Heart left ventricle (tissue), 16 donors: ENCODE measurements around the gene PLCH1. TPM values are rescaled to one million over a fixed set of nuclear protein-coding genes. Genes with fewer than 3 reads are reported as not detected.

ENCODE experiments used
- ATAC-seq, 4 donors: fragments of 200-7000 bp; cut with Tn5 transposase; one replicate each; pipeline ENCODE4 v1.9.1; 2020 to 2022; ENCODE audit warnings: moderate library complexity in 4 of 4, mild to moderate bottlenecking in 3 of 4, moderate number of reproducible peaks in 1 of 4
- DNase-seq, 5 donors: peaks; one replicate each; pipeline ENCODE4 v3.0.0-alpha.2; 2020
- H3K27ac ChIP-seq, 12 donors: fragments of 200-600 bp; sonication (generic) in 4 of 12; one replicate each; pipeline versions ENCODE4 v1.5.0 to v1.8.0; 2016 to 2022; ENCODE audit warnings: mild to moderate bottlenecking in 2 of 12
- H3K27me3 ChIP-seq, 9 donors: fragments of 200-600 bp; sonication (generic) in 2 of 9; one replicate each; pipeline versions ENCODE4 v1.5.1 to v1.8.0; 2016 to 2022; ENCODE audit warnings: mild to moderate bottlenecking in 3 of 9
- H3K36me3 ChIP-seq, 9 donors: fragments of 200-600 bp; sonication (generic) in 2 of 9; one replicate each; pipeline versions ENCODE4 v1.5.0 to v1.8.0; 2018 to 2022; ENCODE audit warnings: mild to moderate bottlenecking in 2 of 9
- H3K4me1 ChIP-seq, 12 donors: fragments of 200-600 bp; sonication (generic) in 4 of 12; one replicate each; pipeline versions ENCODE4 v1.5.0 to v1.8.0; 2016 to 2022; ENCODE audit warnings: mild to moderate bottlenecking in 3 of 12
- H3K4me3 ChIP-seq, 12 donors: fragments of 200-600 bp; sonication (generic) in 4 of 12; one replicate each; pipeline versions ENCODE4 v1.5.0 to v1.8.0; 2017 to 2022; ENCODE audit warnings: mild to moderate bottlenecking in 9 of 12, moderate library complexity in 4 of 12
- H3K9me3 ChIP-seq, 12 donors: fragments of 200-600 bp; sonication (generic) in 4 of 12; one replicate each; pipeline versions ENCODE4 v1.5.0 to v1.8.0; 2016 to 2022; ENCODE audit warnings: mild to moderate bottlenecking in 1 of 12
- CTCF ChIP-seq, 12 donors: fragments of 200-600 bp; sonication (generic) in 4 of 12; IDR thresholded peaks; one replicate each; pipeline versions ENCODE4 v1.5.0 to v1.8.0; 2018 to 2022; ENCODE audit warnings: antibody characterized with exemption in 12 of 12, mild to moderate bottlenecking in 5 of 12
- POLR2A ChIP-seq, 2 donors: fragments of 450-650 bp; IDR thresholded peaks; one replicate each; pipeline ENCODE4 v1.6.1; 2017; ENCODE audit warnings: antibody characterized with exemption in 2 of 2, mild to moderate bottlenecking in 2 of 2, moderate library complexity in 2 of 2
- WGBS, 4 donors: extraction: QIAGEN DNeasy Blood & Tissue Kit in 2 of 4; methylation state at CpG; one replicate each; pipeline versions ENCODE4 v1.1.5 to v1.1.7; 2013 to 2018; 5-methylcytosine and 5-hydroxymethylcytosine counted together
- intact Hi-C, 10 donors: fragments of 100-400 bp; cut with DNase I; formaldehyde crosslinking; loops; one replicate each; pipeline versions ENCODE4 v1.11.1 to v1.14.2; 2022
- polyA plus RNA-seq, 2 donors: library from polyadenylated mRNA; stranded (reverse); fragments of 200-250 nt; gene quantifications; one replicate each; pipeline ENCODE4 v1.2.3, GENCODE V29; 2013
- total RNA-seq, 9 donors: library from RNA; depleted of rRNA in 2 of 9; stranded (reverse); fragments of >200 nt in 2 of 9; fragmentation: NEBNext Ultra II Directional in 3 of 9; extraction: Animal tissue kit (Norgen Biotek cat#: 25700) in 3 of 9; gene quantifications; one replicate each; pipeline versions ENCODE4 v1.1.0 to v1.2.4, GENCODE V29; 2016 to 2023
- donor health status: ischemic (EF 13 %, LVEDD 7.1; RV severe dilation, severe dysfunction).
- donor health status: healthy with polysubstance abuse.
- donor health status: DM: no; HTN: yes; CAD: no.
- donor health status: DM: no; HTN: no; CAD: no.
- donor health status: ischemic (EF 25% LVEDD 6.9; RV normal size, moderate dysfunction).
- donor health status: ischemic (EF 25% LVEDD 5.7; RV mildly dilated, moderate dysfunction).
- donor health status: healthy.
- donor health status: DM: yes; HTN: yes; CAD: no.
- donor health status: ischemic (EF 35%, LVEDD 5.7; RV mildly dilated, moderate dysfunction).
- donor health status: nonischemic (EF 11% LVEDD 7.7; RV severe dilation, severe dysfunction).
- donor health status: DM: yes; HTN: yes; CAD: no.
- donor health status: PGD.
- donor health status: ischemic (EF 29% LVEDD 5.4; RV normal size, mild dysfunction).
- donor health status: nonischemic (EF 23%, LVEDD 6.1; RV moderate dilation, normal function).

Gene PLCH1
- total and polyA plus RNA-seq, 11 donors, result 0.07 to 2.7 (median 0.23) TPM

- no peak for ATAC-seq
- TF ChIP-seq CTCF (IDR thresholded peaks at IDR 0.05), result no peak
- no peak for TF ChIP-seq POLR2A (IDR thresholded peaks at IDR 0.05)
- DNase-seq, result no peak
- Histone ChIP-seq H3K4me1 (no peaks in the 10 kb centered on the region), H3K9me3 (no peaks in the 10 kb centered on the region), H3K4me3 (no peak overlapping the region), H3K27ac (no peak overlapping the region), H3K27me3 (no peaks in the 10 kb centered on the region), H3K36me3 (no peaks in the 10 kb centered on the region)
- 71 to 79% (median 76%) methylated on average over 2 of the region's 2 CpGs for WGBS, 4 donors
- intact Hi-C loops, result loop anchor here in 1 of 10 donors (10.0 kb wide), 1 partner anchor 929 kb away; no protein-coding TSS in a partner anchor
Measured at GRCh38 chr3:155683344-155683720, 61.5 kb downstream of the PLCH1 start.

- H3K9me3 ChIP-seq, result no peaks in the 10 kb centered on the region
- no peaks in the 10 kb centered on the region for H3K36me3 ChIP-seq
- intact Hi-C loops, result loop anchor here in 1 of 10 donors (10.0 kb wide), 1 partner anchor 928 kb away; no protein-coding TSS in a partner anchor
- no peak for TF ChIP-seq CTCF (IDR thresholded peaks at IDR 0.05)
- no peak for TF ChIP-seq POLR2A (IDR thresholded peaks at IDR 0.05)
- DNase-seq, result no peak
- 68 to 76% (median 74%) methylated on average over 3 of the region's 3 CpGs for WGBS, 4 donors
- ATAC-seq, result no peak
- H3K4me1 ChIP-seq, result no peaks in the 10 kb centered on the region
- H3K27ac ChIP-seq, result no peak overlapping the region
- H3K27me3 ChIP-seq, result no peaks in the 10 kb centered on the region
- no peak overlapping the region for H3K4me3 ChIP-seq
Measured at GRCh38 chr3:155682426-155683343, 62.2 kb downstream of the PLCH1 start.

- TF ChIP-seq CTCF (IDR thresholded peaks at IDR 0.05), result no peak
- TF ChIP-seq POLR2A (IDR thresholded peaks at IDR 0.05), result no peak
- H3K4me1 ChIP-seq, result peaks cover 0 to 7% (median 0%) of the 10 kb centered on the region in 12 donors
- no peaks in the 10 kb centered on the region for H3K27me3 ChIP-seq
- peak overlapping the region in 1 of 12 donors; percentile 3 for H3K27ac ChIP-seq
- ATAC-seq (peak; percentile 57 to 74 (median 70)), DNase-seq (peak in 2 of 5 donors; percentile 28 to 41)
- no peaks in the 10 kb centered on the region for H3K9me3 ChIP-seq
- 17 to 34% (median 30%) methylated on average over 14 of the region's 14 CpGs for WGBS, 4 donors
- H3K36me3 ChIP-seq, result no peaks in the 10 kb centered on the region
- H3K4me3 ChIP-seq, result peak overlapping the region in 10 of 12 donors; percentile 6 to 57 (median 34)
- intact Hi-C loops, result no loop called here
Measured at GRCh38 chr3:155676252-155676981, 68.5 kb downstream of the PLCH1 start.

GRCh38 chr3:155675094-155675493, 69.8 kb downstream of the PLCH1 start:
- peaks cover 0 to 7% (median 0%) of the 10 kb centered on the region in 12 donors for H3K4me1 ChIP-seq
- DNase-seq (no peak), ATAC-seq (no peak)
- H3K4me3 ChIP-seq, result peak overlapping the region in 1 of 12 donors; percentile 2
- no peaks in the 10 kb centered on the region for H3K9me3 ChIP-seq
- no peak overlapping the region for H3K27ac ChIP-seq
- intact Hi-C loops, result no loop called here
- TF ChIP-seq POLR2A (IDR thresholded peaks at IDR 0.05), result no peak
- no peak for TF ChIP-seq CTCF (IDR thresholded peaks at IDR 0.05)
- 80 to 90% (median 86%) methylated on average over 1 of the region's 1 CpG for WGBS, 4 donors
- no peaks in the 10 kb centered on the region for H3K27me3 ChIP-seq
- no peaks in the 10 kb centered on the region for H3K36me3 ChIP-seq
